SIG-M5 treated with dmso at 0.1 percent for 504 hours (cell line): Measurements from ENCODE around the gene CTNNA2.

Experiments used
- DNase-seq: peaks from one replicate; lab custom pipeline; 2025; ENCODE audit not compliant: unreplicated experiment; lab: John Stamatoyannopoulos, UW

Gene CTNNA2

DNA sequence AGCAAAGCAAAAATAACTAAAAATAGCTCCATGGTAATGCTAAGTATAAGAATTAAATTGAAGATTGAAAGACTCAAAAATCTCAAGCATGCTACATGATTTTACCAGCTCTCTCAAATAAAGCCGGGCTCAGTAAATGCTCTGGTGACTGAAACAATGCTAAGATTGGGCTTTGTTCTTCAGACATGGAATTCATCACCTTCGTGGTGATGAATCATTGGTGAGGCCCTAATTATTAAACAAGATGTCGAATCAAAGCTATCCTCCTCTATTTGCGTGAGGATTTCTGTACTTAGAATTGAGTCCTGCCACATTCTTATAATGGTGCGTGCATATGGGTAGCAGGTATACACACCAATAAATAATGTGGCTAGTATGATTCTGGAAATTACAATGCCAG is 850.5 kb downstream of the CTNNA2 start:
- no peak for DNase-seq

DNA sequence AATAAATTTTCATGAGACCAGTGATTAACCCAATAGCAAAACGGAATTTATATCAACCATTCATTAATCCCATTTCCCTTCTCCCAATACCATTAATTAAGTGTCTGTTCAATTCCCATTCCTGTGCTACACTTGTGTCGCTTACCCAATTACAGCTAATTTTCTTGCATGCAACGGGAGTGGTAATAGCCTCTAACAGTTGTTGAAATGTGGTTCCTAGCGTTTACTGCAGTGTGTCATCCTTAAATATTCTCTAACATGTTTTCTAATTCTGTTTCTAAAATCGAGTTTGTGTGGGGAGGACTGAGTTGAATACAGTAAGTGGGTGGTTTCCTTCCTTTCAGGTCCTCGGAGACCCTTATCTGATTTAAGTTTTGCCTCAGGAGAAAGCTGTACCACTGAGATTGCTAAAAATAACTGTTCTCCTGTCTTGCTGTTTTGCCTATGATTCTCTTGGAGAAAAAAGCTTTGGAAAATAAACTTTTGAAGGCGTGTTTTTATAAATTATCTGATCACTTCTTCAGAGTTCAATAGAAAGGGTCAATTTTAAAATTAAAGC is 851.0 kb downstream of the CTNNA2 start:
- DNase-seq, result no peak

DNA sequence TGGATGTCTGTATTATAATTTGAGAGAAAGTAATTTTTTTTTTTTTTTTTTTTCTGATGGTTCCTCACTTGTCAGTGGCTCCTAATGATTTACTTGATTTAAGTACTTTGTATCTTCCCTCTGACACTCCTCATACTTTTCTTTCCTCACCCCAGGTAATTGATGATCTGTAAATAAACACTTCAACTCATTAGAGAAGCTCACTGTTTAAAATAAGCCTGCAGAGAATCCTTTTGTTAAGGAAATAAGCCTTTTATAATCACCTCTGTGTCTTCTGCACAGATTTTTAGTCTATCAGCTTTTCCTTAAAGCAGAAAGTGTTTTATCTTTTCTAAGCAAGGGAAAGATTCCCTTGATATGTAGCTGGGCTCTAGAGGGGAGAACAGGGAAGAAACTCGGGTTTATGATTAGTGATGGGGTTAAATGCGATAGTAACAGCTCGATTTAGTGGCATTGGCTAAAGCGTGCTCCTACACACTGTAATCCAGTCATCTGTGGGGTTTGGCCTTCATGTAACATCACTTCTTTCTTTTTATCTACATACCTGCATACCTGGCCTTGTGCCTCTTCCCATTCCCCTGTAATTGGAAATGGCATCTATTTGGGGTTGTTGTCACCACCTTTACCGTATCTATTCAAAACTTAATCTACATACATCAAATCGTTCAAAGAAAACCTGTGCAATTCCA is 851.8 kb downstream of the CTNNA2 start:
- no peak for DNase-seq

DNA sequence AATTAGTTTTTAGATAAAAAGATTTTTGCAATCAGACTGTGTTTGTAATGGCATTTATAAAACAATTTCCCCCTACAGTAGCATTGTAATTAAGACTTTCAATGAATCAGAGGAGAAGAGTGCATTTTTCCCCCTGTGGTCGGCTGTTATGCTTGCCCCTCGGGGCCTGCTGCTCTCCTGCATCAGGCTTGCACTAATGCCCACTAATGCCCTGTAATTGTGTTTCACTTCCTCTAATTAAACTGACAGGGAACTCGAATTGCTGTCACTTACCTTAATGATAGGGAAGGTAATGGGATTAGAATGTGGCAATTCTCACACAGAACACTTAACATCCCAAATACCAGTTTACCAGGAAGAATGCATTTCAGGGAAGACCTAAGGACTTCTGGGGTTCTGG is 852.9 kb downstream of the CTNNA2 start:
- DNase-seq, result no peak

DNA sequence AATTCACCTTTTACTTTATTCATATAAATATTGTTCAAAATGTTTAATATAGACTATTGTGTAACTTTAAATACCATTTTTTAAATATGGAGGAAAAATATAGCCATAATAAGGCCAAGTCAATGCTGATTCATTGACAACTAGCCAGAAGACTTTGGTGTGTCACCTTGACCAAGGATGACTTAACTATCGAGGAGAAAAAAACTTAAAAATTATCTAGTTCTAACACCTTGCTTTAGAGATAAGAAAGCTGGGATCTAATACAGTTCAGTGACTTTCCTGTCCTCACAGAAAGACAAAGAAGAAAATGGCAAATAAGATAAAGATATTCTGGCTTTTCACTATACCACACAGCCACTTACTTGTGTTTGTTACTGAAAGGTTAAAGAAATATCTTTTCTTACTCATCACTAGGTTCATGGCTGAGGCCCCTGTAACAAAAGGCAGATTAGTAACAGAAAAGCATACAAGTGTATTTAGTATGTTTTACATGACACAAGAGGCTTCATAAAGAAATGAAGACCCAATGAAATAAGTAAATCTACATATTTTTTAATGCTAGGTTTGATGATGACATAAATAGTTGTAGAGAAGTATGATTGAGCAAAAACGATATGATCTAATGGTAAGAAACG is 857.6 kb downstream of the CTNNA2 start:
- DNase-seq, result no peak

DNA sequence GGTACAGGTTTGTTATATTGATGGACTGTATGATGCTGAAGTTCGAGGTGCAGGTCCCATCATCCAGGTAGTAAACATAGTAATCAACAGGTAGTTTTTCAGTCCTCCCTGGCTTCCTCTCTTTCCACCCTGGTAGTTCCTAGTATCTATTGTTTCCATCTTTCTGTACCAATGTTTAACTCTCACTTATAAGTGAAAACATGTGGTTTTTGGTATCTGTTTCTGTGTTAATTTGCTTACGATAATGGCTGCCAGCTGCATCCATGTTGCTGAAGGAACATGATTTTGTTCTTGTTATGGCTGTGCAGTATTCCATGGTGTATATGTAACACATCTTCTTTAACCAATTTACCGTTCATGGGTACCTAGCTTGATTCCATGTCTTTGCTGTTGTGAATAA is 861.3 kb downstream of the CTNNA2 start:
- no peak for DNase-seq

DNA sequence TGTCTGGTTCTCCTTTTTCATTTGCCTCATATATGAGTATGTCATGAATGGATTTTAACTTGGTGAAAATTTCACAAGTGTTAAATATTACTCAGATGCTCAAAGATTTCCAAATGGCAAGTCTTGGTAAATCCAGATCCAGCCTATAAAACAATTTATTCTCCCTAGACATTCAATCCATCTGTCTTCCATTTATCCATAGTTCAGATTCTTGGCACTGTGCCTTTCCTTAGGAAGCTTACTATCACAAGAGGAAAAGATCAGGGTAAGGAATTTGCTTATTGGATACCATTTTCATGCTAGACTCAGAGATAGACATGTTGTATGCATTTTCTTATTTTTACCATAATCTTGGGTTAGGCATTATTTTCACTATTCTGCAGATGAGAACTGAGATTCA is 864.2 kb downstream of the CTNNA2 start:
- DNase-seq, result no peak

DNA sequence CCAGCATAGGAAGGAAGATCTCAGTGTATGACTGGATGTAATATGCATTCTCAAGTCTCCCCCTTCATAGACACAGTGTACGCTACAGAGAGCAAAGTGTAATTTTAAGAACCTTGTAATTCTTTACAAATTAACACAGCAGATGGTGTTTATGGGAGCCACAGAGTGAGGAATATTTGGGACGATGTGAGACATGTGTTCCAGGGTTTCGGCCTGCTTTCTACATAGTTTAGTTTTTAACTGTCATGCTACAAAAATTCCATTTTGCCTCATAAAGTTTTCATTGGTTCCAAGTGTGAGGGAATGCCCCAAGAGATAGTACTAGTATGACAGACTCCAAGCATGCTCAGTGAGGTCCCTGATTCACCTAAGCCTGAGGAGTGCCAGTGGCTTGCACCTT is 867.9 kb downstream of the CTNNA2 start:
- DNase-seq, result no peak

DNA sequence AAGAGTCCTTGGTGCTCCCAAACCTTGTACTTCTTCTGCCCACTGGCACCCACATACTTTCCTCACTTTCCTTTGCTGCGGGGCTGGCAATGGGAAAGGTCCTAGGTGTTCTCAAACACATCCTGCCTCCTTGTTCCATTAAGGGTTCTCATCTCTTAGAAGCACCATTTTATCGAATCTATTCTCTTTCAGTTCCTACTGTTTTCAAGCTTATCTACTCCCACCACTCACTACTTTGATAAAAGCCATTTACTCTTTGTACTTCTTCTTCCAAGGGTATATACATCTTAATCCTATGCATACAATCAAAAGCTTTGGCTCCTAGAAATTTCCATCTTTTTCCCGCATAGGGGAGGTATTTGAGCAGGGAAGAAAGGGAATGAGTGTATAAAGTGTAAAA is 868.8 kb downstream of the CTNNA2 start:
- DNase-seq, result no peak

DNA sequence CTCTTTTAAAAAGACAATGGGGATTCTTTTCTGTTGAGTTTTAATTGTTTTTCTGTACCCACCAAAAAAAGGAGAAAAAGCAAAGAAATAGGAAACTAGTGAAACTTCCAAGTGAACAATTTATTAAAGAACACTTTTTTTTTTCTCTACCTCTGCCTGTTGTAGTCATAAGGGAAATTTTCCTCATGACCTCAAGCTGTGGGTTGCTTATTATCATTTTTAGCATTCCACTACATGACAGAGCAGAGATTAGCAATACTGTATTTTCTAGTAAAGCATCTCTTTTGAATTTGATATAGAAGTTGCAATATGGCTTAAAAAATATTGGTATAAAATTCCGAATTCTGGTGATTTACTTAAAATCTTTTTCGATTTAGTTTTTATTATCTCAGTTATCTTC is 879.6 kb downstream of the CTNNA2 start:
- no peak for DNase-seq

DNA sequence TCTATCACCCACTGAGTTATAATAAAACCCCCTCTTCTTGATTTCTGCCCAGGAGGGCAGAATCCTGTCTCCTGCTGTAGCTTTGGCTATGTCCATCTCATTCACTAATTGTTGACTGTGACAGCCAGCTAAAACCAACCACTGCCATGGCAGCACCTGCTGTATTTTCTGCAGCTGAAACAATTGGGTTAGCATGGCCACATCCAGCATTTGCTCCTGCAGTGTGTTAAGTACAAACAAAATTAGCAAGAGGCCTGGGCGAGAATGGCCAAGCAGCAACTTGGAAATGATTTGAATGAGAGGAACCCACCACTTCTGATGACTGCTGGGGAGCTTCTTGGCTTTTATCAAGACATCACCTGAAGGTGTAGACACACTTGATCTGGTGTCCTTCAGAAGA is 881.1 kb downstream of the CTNNA2 start:
- DNase-seq, result no peak

DNA sequence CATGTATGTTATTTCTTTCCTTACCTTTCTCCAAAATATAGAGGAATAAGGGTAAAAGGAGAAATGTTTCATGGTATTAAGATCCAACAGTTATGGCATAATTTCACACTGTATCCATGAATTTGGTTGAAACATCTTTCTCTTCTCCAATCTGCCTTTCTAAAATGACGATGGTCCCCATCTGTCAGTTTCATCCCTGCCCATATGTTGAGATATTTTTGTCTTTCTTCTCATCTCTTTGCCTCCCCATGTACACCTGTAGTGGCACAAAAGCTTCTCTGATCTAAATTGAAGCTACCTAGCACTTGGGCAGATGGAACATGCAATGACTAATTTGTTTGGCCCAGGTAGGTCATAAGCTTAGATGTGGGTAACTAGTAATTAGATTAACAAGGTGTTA is 882.4 kb downstream of the CTNNA2 start:
- no peak for DNase-seq

DNA sequence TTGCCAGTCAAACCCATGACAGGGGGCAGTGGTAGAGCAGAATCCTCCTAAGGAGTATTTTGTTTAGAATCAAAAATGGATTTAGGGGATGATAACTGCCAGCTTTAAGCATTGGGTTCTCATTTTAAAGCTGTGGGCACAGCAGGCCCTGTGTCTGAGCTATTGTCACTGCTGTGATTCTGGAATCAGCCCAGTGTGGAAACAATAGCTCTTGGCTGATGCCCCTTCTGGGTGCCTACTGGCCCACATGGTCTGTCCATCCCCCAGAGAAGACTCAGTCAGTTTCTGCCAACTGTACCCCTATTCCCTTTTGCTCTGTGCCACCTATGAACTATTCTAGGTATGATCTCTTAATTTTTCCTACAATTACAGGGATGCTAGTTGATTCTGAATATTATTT is 883.4 kb downstream of the CTNNA2 start:
- DNase-seq, result no peak

DNA sequence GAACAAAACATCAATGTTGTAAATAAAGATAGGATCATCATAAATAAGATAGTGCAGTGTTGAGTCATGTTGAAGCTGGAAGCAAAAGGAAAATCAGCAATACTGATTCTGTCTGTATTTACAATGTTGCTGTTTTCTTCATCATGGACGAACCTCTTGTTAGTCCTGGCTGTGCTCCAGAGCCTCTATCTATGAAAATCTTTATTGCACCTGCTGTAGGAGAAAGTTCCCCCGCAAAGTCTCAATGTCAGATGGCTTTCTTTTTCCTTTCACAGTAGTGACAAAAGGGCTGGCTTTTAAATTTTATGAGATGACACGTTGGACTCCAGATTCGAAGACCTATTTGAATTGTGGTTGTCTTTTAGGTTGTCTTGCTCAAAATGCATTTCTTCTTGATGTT is 890.2 kb downstream of the CTNNA2 start:
- DNase-seq, result no peak

DNA sequence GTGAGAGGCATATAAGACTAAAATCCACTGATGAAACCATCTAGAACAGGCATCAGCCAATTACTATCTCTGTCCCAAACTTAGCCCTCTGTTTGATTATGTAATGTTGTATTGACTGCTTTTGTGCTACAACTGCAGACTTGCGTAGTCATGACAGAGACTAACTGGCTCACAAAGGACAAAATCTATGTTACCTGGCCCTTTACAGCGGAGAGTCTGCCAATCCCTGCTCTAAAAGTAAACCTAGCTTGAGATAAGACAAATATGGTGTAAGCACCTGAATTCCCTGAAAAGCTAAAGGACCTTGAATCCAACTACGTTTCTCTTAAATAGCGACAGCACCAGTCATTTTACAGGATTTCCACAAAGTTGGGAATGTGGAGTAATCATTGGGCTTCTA is 894.5 kb downstream of the CTNNA2 start:
- DNase-seq, result no peak

DNA sequence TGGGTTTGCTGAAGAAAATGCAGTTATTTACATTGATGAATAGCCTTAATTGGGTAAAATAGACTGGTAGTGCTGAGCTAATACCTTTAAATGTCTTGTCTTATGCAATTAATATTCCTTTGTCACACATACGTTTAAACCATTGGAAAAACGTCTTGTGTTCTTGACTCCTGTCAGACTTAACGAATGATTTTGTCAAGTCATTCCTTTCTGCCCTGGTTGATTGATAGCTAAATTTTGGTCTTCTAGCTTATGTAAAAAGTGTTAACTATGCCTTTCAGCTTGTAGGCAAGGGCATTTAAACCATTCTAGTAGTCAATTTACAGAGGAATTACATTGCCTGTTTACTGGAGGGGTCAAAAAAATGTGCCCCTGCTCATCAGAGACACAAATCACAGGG is 897.5 kb downstream of the CTNNA2 start:
- no peak for DNase-seq

DNA sequence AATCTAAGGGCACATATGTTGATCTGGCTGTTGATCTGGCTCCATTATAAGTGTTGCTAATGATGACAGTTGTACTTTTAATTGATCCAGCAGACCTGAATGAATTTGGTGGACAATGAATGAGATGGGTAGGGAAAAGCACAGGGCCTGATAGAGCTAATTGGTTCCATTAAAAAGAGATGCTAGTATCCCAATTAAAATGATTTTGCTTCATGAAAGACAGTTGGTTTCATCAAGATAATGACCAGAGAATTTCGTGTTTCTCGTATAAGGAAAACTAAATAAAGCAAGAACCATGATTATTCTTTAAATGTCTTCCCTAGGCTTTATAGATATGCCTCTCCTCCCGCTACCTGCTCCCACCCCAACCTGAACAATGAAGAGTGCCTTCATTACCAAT is 900.3 kb downstream of the CTNNA2 start:
- DNase-seq, result no peak

DNA sequence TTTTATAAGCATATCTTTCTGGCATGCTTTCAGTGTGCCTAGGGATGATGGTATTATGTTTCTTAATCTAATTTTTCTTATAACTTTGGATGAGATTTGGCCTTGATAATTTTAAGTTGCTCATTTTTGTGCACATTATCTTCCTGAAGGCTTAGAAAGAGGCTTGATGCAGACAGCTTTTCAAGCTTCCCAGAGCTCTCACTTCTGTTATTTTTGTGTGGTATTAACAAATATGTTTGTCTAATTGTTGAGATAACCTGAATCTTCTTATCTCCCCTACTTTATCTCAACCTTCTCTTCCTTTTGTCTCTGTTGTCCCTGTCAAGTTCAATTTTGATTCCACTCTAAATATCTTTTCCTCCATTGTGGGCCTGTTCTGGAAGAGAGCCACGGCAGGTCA is 904.9 kb downstream of the CTNNA2 start:
- DNase-seq, result no peak

DNA sequence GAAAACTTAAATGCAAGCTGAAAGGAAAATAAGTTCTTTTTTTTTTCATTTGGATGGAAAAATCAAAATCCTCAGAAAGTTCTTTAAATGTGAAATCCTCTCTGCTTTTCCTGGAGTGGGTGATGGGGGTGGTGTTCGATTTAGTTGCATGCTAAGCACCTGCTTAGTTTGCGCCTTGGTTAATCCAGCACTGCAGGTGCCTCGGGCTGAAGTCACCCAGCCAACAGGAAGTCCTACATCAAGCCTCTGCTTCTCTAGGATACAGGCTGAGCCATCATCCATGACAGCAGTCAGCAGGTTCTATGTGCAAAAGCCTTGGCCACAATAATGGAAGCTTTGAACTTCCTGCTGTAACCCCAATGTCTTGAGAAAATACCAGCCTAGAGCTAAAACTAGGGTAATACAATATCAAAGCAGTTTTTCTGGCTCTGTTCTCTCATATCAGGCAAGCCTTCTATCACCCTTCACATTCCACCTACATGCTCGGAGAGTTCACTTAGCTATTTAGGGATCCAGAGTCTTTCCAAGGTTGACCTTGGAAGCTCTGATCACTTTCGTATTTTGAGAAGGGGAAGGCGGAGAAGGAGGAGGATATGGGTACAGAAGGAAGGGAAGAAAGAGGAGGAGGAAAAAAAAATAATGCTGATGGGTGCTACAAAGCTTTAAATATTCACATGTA is 907.8 kb downstream of the CTNNA2 start:
- no peak for DNase-seq

DNA sequence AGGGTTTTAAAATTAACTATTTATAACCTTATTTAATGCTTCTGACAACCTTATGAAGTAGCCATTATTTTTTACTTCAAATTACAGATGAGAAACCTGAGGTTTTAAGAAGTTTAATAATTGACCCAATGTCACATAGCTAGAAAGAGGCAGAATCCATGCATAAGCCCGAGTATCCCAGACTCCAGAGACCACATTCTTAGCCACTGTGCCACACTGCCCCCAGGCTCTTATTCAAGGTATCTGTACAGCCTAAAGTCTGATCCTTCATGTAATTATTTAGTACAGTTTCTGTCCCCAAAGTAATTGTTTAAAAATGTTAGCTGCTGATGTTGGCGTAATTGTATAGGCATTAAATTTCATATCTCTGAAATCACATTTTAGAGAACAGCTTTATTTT is 916.4 kb downstream of the CTNNA2 start:
- no peak for DNase-seq

DNA sequence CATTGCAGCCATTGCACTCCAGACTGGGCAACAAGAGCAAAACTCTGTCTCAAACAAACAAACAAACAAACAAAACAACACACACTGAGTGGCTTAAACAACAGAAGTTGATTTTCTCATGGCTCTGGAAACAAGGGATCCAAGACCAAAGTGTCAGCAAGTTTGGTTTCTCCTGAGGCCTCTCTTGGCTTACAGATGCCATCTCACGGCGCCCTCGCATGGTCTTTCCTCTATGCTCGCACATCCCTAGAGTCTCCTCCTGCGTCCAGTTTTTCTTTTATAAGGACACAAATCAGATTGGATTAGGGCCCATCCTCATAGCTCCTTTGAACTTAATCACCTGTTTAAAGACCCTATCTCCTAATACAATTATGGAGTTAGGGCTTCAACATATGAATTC is 925.1 kb downstream of the CTNNA2 start:
- DNase-seq, result no peak

DNA sequence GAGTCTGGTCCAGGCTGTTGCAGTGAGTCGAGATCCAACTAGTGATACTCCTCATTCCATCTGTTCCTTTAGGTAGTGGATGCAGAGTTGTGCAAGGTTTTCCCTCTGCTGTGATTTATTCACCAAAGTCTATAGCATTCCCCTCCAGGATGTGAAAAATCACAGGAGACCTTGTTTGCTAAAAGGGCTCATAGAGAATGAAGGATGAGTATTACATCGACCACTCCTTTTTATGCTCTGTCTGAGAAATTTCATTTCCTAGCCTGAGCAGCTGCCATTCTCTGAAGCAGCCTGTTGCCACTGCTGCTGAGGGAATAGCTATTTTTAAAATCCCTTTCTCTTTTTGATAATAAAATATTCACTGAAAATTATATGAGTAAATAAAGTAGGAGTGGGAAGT is 925.8 kb downstream of the CTNNA2 start:
- DNase-seq, result no peak
